ENCODE data around the gene SLC20A1. TPM values are rescaled to one million over a fixed set of nuclear protein-coding genes. Genes with fewer than 3 reads are reported as not detected.

SLC20A1 gene, protein sequence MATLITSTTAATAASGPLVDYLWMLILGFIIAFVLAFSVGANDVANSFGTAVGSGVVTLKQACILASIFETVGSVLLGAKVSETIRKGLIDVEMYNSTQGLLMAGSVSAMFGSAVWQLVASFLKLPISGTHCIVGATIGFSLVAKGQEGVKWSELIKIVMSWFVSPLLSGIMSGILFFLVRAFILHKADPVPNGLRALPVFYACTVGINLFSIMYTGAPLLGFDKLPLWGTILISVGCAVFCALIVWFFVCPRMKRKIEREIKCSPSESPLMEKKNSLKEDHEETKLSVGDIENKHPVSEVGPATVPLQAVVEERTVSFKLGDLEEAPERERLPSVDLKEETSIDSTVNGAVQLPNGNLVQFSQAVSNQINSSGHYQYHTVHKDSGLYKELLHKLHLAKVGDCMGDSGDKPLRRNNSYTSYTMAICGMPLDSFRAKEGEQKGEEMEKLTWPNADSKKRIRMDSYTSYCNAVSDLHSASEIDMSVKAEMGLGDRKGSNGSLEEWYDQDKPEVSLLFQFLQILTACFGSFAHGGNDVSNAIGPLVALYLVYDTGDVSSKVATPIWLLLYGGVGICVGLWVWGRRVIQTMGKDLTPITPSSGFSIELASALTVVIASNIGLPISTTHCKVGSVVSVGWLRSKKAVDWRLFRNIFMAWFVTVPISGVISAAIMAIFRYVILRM
- total RNA-seq (2021), result 120 and 123 TPM in 2 replicates
- long read RNA-seq, transcript SLC20A1-201 (11 exons, 3,381 nt), result major isoform, 1,209 of 1,409 reads
- long read RNA-seq, partial matches to known transcripts, result 70 of 1,409 reads
- long read RNA-seq, other reads (novel, unspliced or antisense), result 130 of 1,409 reads

DNA sequence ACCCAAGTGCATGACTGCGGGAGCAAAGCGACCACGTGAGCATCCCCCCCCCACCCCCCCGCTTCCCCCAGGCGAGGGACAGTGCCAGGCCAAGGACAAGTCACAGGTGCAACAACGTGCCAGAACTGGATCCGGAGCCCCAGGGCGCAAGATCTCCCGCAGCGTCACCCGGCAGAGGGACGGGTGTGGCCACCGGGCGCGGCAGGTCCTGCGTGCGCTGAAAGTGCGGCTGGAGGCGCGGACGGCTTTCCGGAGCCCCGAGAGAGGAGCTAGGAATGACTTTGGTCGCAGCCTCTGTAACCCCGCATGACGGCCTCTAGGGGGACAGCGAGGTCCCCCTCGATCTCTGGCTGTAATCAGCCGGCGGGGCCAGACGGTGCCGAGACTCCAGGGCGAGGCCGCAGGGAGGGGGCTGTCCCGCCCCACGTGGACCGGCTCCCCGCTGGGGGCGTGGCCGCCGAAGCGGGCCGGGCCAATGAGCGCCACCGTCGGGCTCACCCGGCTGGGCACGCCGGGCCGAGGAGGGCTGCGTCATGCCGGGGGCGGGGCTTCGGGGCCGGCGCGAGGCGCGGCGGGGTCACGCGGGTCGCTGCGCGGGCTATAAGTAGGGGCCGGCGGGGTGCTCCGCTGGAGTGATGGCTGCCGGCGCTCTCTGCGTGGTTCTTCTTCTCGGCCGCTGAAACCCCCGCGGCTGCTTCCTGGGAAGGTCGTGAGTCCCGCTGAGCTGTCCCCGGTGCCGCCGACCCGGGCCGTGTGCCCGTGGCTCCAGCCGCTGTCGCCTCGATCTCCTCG lies at the start of gene SLC20A1:
SLC20A1 (plus strand) TSS at position 630 of the 792 bp plus-strand sequence. CDS start 890 bp downstream, outside the sequence.
- no peaks in the 10 kb centered on the region for H3K79me1 ChIP-seq (ENCODE audit: insufficient read depth, low read depth, low read length, poor library complexity, severe bottlenecking)
- DNase-seq, result peak; percentile 97
- H3K4ac ChIP-seq (ENCODE audit: low read depth, low read length), result no peak within 1 kb of the TSS
- H3K27ac ChIP-seq (ENCODE audit: insufficient read length, low read depth, low read length), result peak within 1 kb of the TSS; percentile 60
- peak within 1 kb of the TSS; percentile 9 for H2BK5ac ChIP-seq (ENCODE audit: insufficient read length, low read length)
- H3K4me1 ChIP-seq (ENCODE audit: insufficient read depth, low read length), result peaks cover 3% of the 10 kb centered on the region; the same call in 1 of the 2 replicates
- H2BK120ac ChIP-seq (ENCODE audit: low read depth, low read length, poor library complexity, severe bottlenecking), result peak within 1 kb of the TSS; percentile 28
- H4K5ac ChIP-seq (ENCODE audit: insufficient read length, low read depth, low read length), result no peak within 1 kb of the TSS
- H3T11ph ChIP-seq (ENCODE audit: low read length), result no peak within 1 kb of the TSS
- H4K8ac ChIP-seq (replicated peaks; ENCODE audit: insufficient read length, low read depth, low read length), result no peak within 1 kb of the TSS
- TF ChIP-seq, protein P1, sequence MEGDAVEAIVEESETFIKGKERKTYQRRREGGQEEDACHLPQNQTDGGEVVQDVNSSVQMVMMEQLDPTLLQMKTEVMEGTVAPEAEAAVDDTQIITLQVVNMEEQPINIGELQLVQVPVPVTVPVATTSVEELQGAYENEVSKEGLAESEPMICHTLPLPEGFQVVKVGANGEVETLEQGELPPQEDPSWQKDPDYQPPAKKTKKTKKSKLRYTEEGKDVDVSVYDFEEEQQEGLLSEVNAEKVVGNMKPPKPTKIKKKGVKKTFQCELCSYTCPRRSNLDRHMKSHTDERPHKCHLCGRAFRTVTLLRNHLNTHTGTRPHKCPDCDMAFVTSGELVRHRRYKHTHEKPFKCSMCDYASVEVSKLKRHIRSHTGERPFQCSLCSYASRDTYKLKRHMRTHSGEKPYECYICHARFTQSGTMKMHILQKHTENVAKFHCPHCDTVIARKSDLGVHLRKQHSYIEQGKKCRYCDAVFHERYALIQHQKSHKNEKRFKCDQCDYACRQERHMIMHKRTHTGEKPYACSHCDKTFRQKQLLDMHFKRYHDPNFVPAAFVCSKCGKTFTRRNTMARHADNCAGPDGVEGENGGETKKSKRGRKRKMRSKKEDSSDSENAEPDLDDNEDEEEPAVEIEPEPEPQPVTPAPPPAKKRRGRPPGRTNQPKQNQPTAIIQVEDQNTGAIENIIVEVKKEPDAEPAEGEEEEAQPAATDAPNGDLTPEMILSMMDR (conservative IDR thresholded peaks at IDR 0.05), result peak; percentile 76
- peak within 1 kb of the TSS; percentile 98 for H3K14ac ChIP-seq (ENCODE audit: insufficient read depth, low read length)
- no peak within 1 kb of the TSS for H3K23ac ChIP-seq (ENCODE audit: insufficient read length, low read depth, low read length)
- H3K4me1 Mint-ChIP-seq, result peaks cover 30 to 35% of the 10 kb centered on the region in 2 experiments
- no peaks in the 10 kb centered on the region for H3K9me3 Mint-ChIP-seq
- peak within 1 kb of the TSS; percentile 100 for H3K4me2 ChIP-seq (ENCODE audit: insufficient read depth, insufficient read length, low read length)
- H2BK12ac ChIP-seq (ENCODE audit: insufficient read length, low read depth, low read length), result no peak within 1 kb of the TSS
- H3K27ac Mint-ChIP-seq, result peak within 1 kb of the TSS in 2 of 3 experiments; percentile 78 to 92; a peak in 4 of 7 replicates
- H3K56ac ChIP-seq (ENCODE audit: insufficient read length, low read depth, low read length), result no peak within 1 kb of the TSS
- no peaks in the 10 kb centered on the region for H3K9me3 ChIP-seq (ENCODE audit: control insufficient read depth, low read depth, low read length)
- peaks cover 26 to 37% (median 34%) of the 10 kb centered on the region in 3 experiments for H3K36me3 Mint-ChIP-seq (ENCODE audit: insufficient read depth in 1 of 3, low read depth in 3 of 3)
- H2AK5ac ChIP-seq (ENCODE audit: insufficient read length, low read length), result no peak within 1 kb of the TSS
- H3K4me3 Mint-ChIP-seq, result peak within 1 kb of the TSS; percentile 87 to 94
- no peaks in the 10 kb centered on the region for H4K20me1 ChIP-seq (ENCODE audit: control insufficient read depth, insufficient read depth, insufficient read length)
- H3K18ac ChIP-seq (ENCODE audit: insufficient read length, low read depth, low read length), result peak within 1 kb of the TSS; percentile 95
- H2BK20ac ChIP-seq (ENCODE audit: low read depth, low read length, poor library complexity, severe bottlenecking), result no peak within 1 kb of the TSS
- peaks cover 15% of the 10 kb centered on the region; the same call in 1 of the 2 replicates for H3K79me2 ChIP-seq (ENCODE audit: insufficient read depth, low read length)
- peaks cover 9% of the 10 kb centered on the region for H3K23me2 ChIP-seq (ENCODE audit: insufficient read length, low read depth, low read length, poor library complexity, severe bottlenecking)
- no peaks in the 10 kb centered on the region for H3K27me3 ChIP-seq (ENCODE audit: insufficient read depth, low read length)
- H3K27me3 Mint-ChIP-seq (ENCODE audit: low read depth), result peaks cover 14% of the 10 kb centered on the region
- no CpG with 5 or more reads among the region's 87 CpGs for WGBS (ENCODE audit: extremely low coverage, insufficient read length, low lambda C conversion rate)
- H2AFZ ChIP-seq (ENCODE audit: low read length), result peak within 1 kb of the TSS; percentile 66
- no peak within 1 kb of the TSS for H2BK15ac ChIP-seq (ENCODE audit: low read depth, low read length)
- H4K91ac ChIP-seq (ENCODE audit: insufficient read length, low read depth, low read length), result no peak within 1 kb of the TSS
- peak within 1 kb of the TSS; percentile 88 for H3K9ac ChIP-seq (ENCODE audit: extremely low read depth, insufficient read length, low read length)

Data from H9 (cell line).